Epithelial cell of esophagus (primary cell): ENCODE measurements around the gene MCTP1.

Source experiments
- DNase-seq: peaks from one replicate; pipeline ENCODE4 v3.0.0; 2010; ENCODE audit warnings: low read depth
- H3K4me3 ChIP-seq: 2 replicates; pipeline ENCODE4 v1.5.1; 2011; ENCODE audit warnings: mild to moderate bottlenecking, low read length, control low read depth
- TF ChIP-seq, protein P1 (sequence below): IDR thresholded peaks from 2 replicates; pipeline ENCODE4 v1.5.1; 2011; ENCODE audit warnings: low read depth, mild to moderate bottlenecking, low read length, control low read depth, inconsistent platforms; ENCODE audit not compliant: insufficient read depth; ENCODE audit errors: missing control alignments

MCTP1 gene

DNA sequence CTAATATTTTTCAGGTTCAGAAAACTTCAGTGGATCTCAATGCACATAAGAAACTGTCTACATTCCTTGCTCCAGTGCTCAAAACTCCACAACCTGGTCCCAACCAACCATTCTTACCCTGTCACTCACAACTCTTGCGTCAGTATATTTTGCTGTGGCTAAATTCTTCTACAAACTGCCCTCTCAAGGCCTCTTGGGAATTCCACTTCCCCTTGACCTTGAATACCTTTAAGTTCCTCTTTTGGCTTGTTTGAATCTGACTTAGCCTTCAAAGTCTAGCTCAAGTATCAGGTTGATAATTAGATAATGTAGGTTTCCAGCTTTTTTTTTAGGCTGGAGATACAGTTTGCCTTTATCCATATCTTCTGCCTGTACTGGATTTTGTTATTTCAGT lies 538.2 kb downstream of the MCTP1 start:
- TF ChIP-seq, protein P1, sequence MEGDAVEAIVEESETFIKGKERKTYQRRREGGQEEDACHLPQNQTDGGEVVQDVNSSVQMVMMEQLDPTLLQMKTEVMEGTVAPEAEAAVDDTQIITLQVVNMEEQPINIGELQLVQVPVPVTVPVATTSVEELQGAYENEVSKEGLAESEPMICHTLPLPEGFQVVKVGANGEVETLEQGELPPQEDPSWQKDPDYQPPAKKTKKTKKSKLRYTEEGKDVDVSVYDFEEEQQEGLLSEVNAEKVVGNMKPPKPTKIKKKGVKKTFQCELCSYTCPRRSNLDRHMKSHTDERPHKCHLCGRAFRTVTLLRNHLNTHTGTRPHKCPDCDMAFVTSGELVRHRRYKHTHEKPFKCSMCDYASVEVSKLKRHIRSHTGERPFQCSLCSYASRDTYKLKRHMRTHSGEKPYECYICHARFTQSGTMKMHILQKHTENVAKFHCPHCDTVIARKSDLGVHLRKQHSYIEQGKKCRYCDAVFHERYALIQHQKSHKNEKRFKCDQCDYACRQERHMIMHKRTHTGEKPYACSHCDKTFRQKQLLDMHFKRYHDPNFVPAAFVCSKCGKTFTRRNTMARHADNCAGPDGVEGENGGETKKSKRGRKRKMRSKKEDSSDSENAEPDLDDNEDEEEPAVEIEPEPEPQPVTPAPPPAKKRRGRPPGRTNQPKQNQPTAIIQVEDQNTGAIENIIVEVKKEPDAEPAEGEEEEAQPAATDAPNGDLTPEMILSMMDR, result no peak
- H3K4me3 ChIP-seq, result no peak overlapping the region
- no peak for DNase-seq

GRCh38 chr5:94745786-94746730 lies 538.8 kb downstream of the MCTP1 start:
- no peak overlapping the region for H3K4me3 ChIP-seq
- TF ChIP-seq, protein P1, result no peak
- peak; percentile 81 for DNase-seq

DNA sequence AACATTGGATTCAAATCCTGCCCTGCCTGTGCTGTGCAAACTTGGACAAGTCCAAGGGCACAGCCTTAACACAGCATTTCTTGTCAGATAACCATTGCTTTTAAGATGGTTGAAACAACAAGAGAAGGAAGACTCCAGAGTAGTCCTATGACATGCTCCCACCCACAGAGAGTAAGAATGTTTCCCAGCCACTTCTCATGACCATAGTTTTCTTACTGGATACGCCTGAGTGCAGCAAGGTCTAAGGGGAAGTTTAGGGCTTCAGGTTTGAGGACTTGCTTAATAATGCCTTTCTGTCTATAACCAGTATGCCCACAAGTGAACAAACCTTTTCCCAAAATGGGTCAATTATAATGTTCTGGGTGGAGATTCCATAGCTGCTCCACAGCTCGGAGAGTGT lies 540.0 kb downstream of the MCTP1 start:
- TF ChIP-seq, protein P1, result no peak
- DNase-seq, result no peak
- H3K4me3 ChIP-seq, result no peak overlapping the region

GRCh38 chr5:94742852-94743251 lies 542.0 kb downstream of the MCTP1 start:
- H3K4me3 ChIP-seq, result no peak overlapping the region
- TF ChIP-seq, protein P1, result no peak
- DNase-seq, result no peak

DNA sequence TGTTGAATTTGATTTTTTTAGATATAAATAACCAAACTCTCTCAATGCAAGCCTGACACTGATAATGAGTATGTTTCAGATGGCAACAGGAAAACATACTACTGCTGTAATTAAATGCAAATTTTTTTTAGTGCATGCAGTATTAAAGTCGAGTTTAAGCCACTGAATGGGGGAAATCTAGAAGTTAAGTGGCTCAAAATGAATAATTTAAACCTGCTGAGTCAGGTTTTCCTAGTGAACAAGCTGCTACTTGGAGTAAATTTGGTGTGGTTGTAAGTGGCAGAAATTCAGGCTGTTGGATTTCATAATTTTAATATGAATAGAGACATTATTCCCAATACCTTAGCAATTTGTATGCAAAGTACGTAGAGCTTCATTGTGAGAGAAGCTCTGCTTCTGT lies 544.6 kb downstream of the MCTP1 start:
- TF ChIP-seq, protein P1, result no peak

DNA sequence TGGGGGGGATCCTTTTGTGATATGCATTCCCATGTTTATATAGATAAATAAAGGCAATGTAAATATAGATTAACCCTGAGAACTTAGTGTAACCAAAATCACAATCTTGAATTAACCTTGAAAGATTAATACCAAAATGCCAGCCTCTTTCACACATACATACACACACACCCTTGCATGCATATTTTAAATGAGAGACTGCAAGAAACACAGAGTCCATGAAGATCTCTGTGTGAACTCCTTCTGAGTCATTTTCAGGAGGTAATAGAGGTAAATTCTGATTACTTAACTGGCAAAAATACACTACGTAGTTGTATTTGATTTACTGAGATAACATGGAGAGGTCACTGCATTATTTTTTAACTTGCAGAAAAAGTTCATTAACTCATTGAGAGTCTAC lies 548.4 kb downstream of the MCTP1 start:
- H3K4me3 ChIP-seq, result no peak overlapping the region
- TF ChIP-seq, protein P1, result no peak
- DNase-seq, result no peak

More for the DNA sequence above, 544.6 kb downstream of the MCTP1 start:
- no peak overlapping the region for H3K4me3 ChIP-seq
- no peak for DNase-seq
